Mucosa of stomach (tissue), 1 donor: ENCODE measurements around the gene CNTNAP2.

ENCODE experiments used
- H3K27me3 ChIP-seq: one replicate; pipeline ENCODE4 v1.7.0; 2013; ENCODE audit warnings: mild to moderate bottlenecking, low read length; ENCODE audit not compliant: control insufficient read depth, insufficient read depth
- H3K36me3 ChIP-seq: one replicate; pipeline ENCODE4 v1.7.0; 2013; ENCODE audit warnings: low read length; ENCODE audit not compliant: control insufficient read depth, insufficient read depth
- H3K4me1 ChIP-seq: one replicate; pipeline ENCODE4 v1.7.0; 2013; ENCODE audit warnings: mild to moderate bottlenecking, low read length; ENCODE audit not compliant: control insufficient read depth, insufficient read depth
- H3K4me3 ChIP-seq: one replicate; pipeline ENCODE4 v1.7.0; 2013; ENCODE audit warnings: low read length
- H3K9ac ChIP-seq: one replicate; pipeline ENCODE4 v1.7.0; 2013; ENCODE audit warnings: mild to moderate bottlenecking, low read length, moderate library complexity
- H3K9me3 ChIP-seq: one replicate; pipeline ENCODE4 v1.7.0; 2013; ENCODE audit warnings: mild to moderate bottlenecking, low read length, moderate library complexity; ENCODE audit not compliant: control insufficient read depth
- donor health status: Pancreatic carcinoma.

CNTNAP2 gene

GRCh38 chr7:148014001-148014400, 1897.4 kb downstream of the CNTNAP2 start:
- no peak overlapping the region for H3K4me3 ChIP-seq
- H3K9me3 ChIP-seq = no peaks in the 10 kb centered on the region
- H3K4me1 ChIP-seq = no peaks in the 10 kb centered on the region
- no peak overlapping the region for H3K9ac ChIP-seq
- no peaks in the 10 kb centered on the region for H3K36me3 ChIP-seq
- H3K27me3 ChIP-seq = no peaks in the 10 kb centered on the region

DNA sequence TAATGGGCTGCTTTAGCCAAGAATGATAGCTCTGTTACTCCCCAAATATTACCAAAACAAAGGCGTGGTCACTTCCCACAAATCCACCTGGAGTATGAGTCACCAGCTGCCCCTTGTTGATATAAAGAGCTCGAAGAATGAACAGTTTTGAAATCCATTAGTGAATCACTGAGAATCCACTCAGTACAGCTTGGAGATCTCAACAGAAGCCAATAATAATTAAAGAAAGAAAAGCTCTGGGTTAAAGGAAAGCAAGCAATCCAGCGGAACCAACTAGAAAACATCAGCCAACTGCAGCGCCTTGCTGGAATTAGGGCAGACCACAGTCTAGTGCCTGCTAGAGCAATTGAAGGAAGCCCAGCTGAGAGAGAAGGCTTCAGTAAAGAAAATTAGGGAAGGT, 1897.9 kb downstream of the CNTNAP2 start:
- Histone ChIP-seq H3K4me3 (no peak overlapping the region), H3K4me1 (no peaks in the 10 kb centered on the region), H3K27me3 (no peaks in the 10 kb centered on the region), H3K9ac (no peak overlapping the region), H3K36me3 (no peaks in the 10 kb centered on the region), H3K9me3 (no peaks in the 10 kb centered on the region)

DNA sequence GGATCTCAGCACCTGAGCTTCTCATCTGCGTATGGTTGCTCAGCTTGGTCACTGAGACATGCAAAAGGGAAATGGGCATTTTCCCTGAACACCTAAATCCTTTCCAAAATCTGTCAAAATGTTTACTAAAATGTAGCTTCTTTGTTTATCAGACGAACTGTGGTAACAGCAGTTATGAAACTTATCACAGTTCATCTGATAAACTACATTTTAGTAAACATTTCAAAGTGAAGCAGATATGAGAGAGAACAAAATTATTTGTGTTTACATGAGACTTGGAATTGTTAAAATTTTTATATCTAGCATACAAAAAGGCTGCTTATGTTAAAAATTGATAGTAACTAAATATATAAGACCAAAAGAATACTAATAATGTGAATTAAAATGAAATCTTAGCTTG, 1900.5 kb downstream of the CNTNAP2 start:
- no peak overlapping the region for H3K9ac ChIP-seq
- no peaks in the 10 kb centered on the region for H3K36me3 ChIP-seq
- H3K4me1 ChIP-seq = no peaks in the 10 kb centered on the region
- H3K4me3 ChIP-seq = no peak overlapping the region
- no peaks in the 10 kb centered on the region for H3K9me3 ChIP-seq
- H3K27me3 ChIP-seq = no peaks in the 10 kb centered on the region

DNA sequence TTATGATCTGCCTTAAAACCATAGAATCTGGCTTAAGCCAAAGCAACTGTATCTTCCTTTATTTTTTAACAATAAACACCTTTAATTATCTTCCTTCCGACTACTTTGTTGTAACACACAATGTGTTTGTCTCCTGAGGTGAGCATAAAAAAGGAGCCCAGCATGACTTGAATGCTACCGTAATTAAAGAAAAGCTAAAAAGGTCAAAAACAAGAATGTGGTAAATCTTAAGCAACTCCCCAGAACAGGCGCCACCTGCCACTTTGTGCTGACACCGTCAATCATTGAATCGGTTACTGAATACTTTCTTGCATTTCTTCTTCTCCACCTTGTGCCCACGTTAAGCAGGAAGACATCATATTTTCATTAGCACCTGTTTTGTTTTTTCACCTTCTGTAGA, 1904.1 kb downstream of the CNTNAP2 start:
- Histone ChIP-seq H3K27me3 (no peaks in the 10 kb centered on the region), H3K9me3 (no peaks in the 10 kb centered on the region), H3K4me3 (no peak overlapping the region), H3K9ac (no peak overlapping the region), H3K36me3 (no peaks in the 10 kb centered on the region), H3K4me1 (peaks cover 13% of the 10 kb centered on the region)

DNA sequence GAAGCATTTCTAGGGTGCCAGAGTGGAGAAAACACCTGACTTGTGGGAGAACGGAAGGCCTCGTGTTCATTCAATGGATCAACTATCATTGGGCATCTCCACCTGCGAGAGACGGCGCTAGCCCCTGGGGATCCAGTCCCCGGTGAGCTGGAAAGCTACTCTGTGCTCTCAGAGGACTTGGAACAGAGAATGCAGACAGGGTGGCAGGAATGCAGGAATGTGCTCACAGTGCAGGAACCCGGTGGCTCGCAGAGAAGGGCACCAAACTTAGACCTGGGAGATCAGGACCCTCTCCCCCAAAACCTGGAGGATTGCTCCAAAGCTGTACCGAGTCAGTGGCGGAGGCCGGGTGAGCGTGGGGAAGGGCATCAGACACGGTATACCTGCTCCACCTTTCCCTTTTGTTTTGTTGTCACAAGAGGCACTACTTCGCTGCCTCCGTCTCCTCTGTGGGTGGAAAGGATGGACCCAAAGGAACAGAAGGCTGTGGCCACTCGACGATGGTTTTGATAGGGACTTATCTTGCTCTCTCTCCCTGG, 1905.0 kb downstream of the CNTNAP2 start:
- Histone ChIP-seq H3K9ac (no peak overlapping the region), H3K27me3 (no peaks in the 10 kb centered on the region), H3K9me3 (no peaks in the 10 kb centered on the region), H3K4me1 (peaks cover 13% of the 10 kb centered on the region), H3K4me3 (no peak overlapping the region), H3K36me3 (no peaks in the 10 kb centered on the region)

DNA sequence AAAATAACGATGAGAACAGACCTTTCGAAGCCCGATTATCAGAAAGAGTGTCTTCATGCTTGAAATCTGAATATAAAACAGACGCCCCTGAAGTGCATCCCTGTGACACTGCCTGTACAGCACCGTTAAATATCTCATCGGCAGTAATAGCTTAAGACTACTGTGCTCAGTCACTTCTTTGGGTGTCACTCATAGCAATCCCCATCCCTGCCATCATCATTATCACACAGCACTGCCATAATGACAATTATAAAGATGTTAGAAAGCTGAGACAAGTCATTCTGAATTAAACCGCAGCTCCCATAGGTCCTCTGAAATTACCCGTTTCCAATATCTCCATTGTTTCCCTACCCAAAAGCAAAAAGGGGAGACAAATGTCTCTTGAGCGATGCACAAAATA, 1906.2 kb downstream of the CNTNAP2 start:
- Histone ChIP-seq H3K27me3 (no peaks in the 10 kb centered on the region), H3K4me1 (peaks cover 13% of the 10 kb centered on the region), H3K9me3 (no peaks in the 10 kb centered on the region), H3K36me3 (no peaks in the 10 kb centered on the region), H3K4me3 (no peak overlapping the region), H3K9ac (no peak overlapping the region)

DNA sequence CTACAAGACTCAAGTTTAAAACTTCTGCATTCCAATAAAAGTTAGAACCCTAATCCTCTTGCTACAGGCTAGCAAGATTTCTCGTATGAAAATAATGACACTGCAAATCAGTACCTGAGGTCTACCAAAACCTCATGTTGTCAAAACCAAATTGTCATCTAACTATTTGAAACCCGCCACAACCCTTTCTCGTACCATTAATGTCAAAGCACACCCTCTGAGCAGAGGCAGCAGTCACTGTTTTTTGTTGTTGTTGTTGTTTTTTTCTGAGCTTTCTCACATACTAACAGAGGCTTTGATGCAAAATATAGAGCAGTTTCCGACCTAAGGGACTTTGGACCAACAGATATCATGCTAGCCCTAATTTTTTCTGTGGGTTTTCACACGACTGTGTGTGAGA, 1910.1 kb downstream of the CNTNAP2 start:
- peaks cover 13% of the 10 kb centered on the region for H3K4me1 ChIP-seq
- H3K27me3 ChIP-seq = no peaks in the 10 kb centered on the region
- no peaks in the 10 kb centered on the region for H3K9me3 ChIP-seq
- no peak overlapping the region for H3K4me3 ChIP-seq
- no peaks in the 10 kb centered on the region for H3K36me3 ChIP-seq
- no peak overlapping the region for H3K9ac ChIP-seq

DNA sequence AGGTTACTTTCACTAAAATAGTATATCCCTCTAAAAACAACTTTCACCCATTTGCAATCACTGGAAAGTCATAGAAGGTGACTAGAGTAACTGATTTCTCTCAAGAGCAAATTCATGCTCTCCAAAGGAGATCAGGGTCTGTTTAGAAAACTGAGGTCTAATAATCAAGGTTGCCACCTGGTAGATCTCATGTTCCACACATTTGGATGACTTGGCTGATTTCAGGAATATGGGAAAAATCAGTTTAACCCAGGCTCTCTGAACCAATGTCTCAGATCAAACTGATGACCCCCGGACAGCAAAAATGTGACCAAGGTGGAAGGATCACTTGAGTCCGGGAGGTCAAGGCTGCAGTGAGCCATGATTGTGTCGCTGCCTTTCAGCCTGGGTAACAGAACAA, 1911.6 kb downstream of the CNTNAP2 start:
- Histone ChIP-seq H3K9me3 (no peaks in the 10 kb centered on the region), H3K36me3 (no peaks in the 10 kb centered on the region), H3K9ac (no peak overlapping the region), H3K4me3 (no peak overlapping the region), H3K27me3 (no peaks in the 10 kb centered on the region), H3K4me1 (peaks cover 13% of the 10 kb centered on the region)

GRCh38 chr7:148031019-148031418, 1914.4 kb downstream of the CNTNAP2 start:
- H3K27me3 ChIP-seq = no peaks in the 10 kb centered on the region

DNA sequence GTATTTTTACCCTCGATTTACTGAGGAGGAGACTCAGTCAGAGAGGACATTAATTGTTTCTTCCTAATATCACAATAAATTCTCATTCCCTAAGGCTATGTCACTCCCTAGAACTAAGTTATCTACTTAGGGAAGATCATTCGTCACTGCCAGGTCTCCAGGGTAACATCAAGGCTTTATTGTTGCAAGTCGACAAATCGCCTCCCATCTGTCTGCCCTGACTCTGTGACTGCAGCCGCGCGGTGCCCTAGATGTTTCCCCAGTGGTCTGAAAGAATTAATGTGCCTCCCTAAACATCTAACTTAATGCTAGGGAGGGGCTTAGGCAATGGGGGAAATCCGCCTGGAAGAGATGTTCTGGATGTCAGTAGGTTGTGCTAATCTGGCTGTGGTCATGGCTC, 1915.2 kb downstream of the CNTNAP2 start:
- H3K9ac ChIP-seq = no peak overlapping the region

More at GRCh38 chr7:148031019-148031418, 1914.4 kb downstream of the CNTNAP2 start:
- Histone ChIP-seq H3K4me1 (peaks cover 7% of the 10 kb centered on the region), H3K9ac (no peak overlapping the region), H3K9me3 (no peaks in the 10 kb centered on the region), H3K36me3 (no peaks in the 10 kb centered on the region), H3K4me3 (no peak overlapping the region)

DNA sequence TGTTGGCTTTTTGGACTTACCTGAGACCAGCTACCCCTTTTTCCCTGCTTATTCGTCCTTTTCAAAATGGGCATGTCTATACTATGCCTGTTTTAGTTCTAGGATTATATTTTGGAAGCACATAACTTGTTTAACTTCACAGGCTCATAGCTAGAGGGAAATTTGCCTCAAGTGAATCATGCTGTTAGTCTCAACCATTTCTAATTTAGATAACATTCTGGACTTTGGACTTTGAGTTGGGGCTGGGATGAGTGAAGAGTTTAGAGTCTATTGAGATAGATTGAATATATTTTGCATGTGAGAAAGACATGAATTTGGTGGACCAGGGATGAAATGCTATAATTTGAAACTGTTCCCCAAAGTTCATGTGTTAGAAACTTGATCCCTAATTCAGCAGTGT, 1919.3 kb downstream of the CNTNAP2 start:
- Histone ChIP-seq H3K27me3 (no peaks in the 10 kb centered on the region), H3K9me3 (no peaks in the 10 kb centered on the region), H3K4me1 (peaks cover 7% of the 10 kb centered on the region), H3K9ac (no peak overlapping the region), H3K36me3 (no peaks in the 10 kb centered on the region), H3K4me3 (no peak overlapping the region)

More for the DNA sequence above, 1915.2 kb downstream of the CNTNAP2 start:
- no peaks in the 10 kb centered on the region for H3K27me3 ChIP-seq
- H3K4me1 ChIP-seq = peaks cover 7% of the 10 kb centered on the region
- H3K9me3 ChIP-seq = no peaks in the 10 kb centered on the region
- H3K4me3 ChIP-seq = no peak overlapping the region
- H3K36me3 ChIP-seq = no peaks in the 10 kb centered on the region

- Histone ChIP-seq H3K9ac (no peak overlapping the region), H3K9me3 (no peaks in the 10 kb centered on the region)
Observed at GRCh38 chr7:148037044-148037443, 1920.4 kb downstream of the CNTNAP2 start.

DNA sequence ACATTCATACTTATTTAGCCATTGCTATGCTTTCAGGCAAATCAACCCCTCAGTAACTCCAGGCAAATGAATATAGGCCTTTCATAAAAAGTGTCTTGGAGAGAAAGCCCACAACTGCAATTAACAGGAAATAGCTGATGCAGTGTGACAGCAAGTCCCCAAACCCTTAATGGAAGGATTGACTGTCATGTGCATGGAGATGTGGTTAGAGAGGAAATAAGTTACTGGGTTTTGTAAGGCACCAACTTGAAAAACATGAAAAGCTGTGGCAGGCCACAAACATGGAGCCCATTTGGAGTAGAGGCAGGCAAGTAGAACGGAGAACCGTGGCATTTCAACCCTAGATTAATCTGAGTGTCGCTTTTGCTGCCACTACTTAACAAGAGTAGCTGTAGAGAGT, 1924.6 kb downstream of the CNTNAP2 start:
- no peak overlapping the region for H3K4me3 ChIP-seq
- H3K9ac ChIP-seq = no peak overlapping the region
- H3K4me1 ChIP-seq = no peaks in the 10 kb centered on the region
- no peaks in the 10 kb centered on the region for H3K9me3 ChIP-seq
- no peaks in the 10 kb centered on the region for H3K36me3 ChIP-seq
- H3K27me3 ChIP-seq = no peaks in the 10 kb centered on the region

More at GRCh38 chr7:148037044-148037443, 1920.4 kb downstream of the CNTNAP2 start:
- Histone ChIP-seq H3K36me3 (no peaks in the 10 kb centered on the region), H3K27me3 (no peaks in the 10 kb centered on the region), H3K4me1 (peaks cover 7% of the 10 kb centered on the region), H3K4me3 (no peak overlapping the region)
